H9 (cell line): ENCODE data around the gene PCCA. TPM values are rescaled to one million over a fixed set of nuclear protein-coding genes. Genes with fewer than 3 reads are reported as not detected.

Experiments
- DNase-seq: peaks from one replicate; pipeline ENCODE4 v3.0.0-alpha.2; 2017
- H2AFZ ChIP-seq: one replicate; pipeline ENCODE4 v1.6.1; 2013; ENCODE audit warnings: mild to moderate bottlenecking, low read length, control low read depth, moderate library complexity
- H2AK5ac ChIP-seq: 2 replicates; pipeline ENCODE4 v1.6.1; 2013; ENCODE audit warnings: low read length, control low read depth, mixed read lengths; ENCODE audit not compliant: insufficient read length
- H2BK120ac ChIP-seq: one replicate; pipeline ENCODE4 v1.6.1; 2013; ENCODE audit warnings: low read depth, mild to moderate bottlenecking, low read length, control low read depth, inconsistent platforms; ENCODE audit not compliant: poor library complexity, severe bottlenecking
- H2BK12ac ChIP-seq: 2 replicates; pipeline ENCODE4 v1.6.1; 2013; ENCODE audit warnings: low read length, control low read depth, mixed read lengths, low read depth; ENCODE audit not compliant: insufficient read length
- H2BK15ac ChIP-seq: 2 replicates; pipeline ENCODE4 v1.6.1; 2013; ENCODE audit warnings: low read depth, low read length, control low read depth
- H2BK20ac ChIP-seq: one replicate; pipeline ENCODE4 v1.6.1; 2013; ENCODE audit warnings: low read depth, mild to moderate bottlenecking, low read length, control low read depth, inconsistent platforms; ENCODE audit not compliant: poor library complexity, severe bottlenecking
- H2BK5ac ChIP-seq: 2 replicates; pipeline ENCODE4 v1.6.1; 2013; ENCODE audit warnings: low read length, control low read depth, mixed read lengths; ENCODE audit not compliant: insufficient read length
- H3K14ac ChIP-seq: 2 replicates; pipeline ENCODE4 v1.6.1; 2013; ENCODE audit warnings: low read length, control low read depth; ENCODE audit not compliant: insufficient read depth
- H3K18ac ChIP-seq: 2 replicates; pipeline ENCODE4 v1.6.1; 2013; ENCODE audit warnings: low read depth, mild to moderate bottlenecking, mixed read lengths, low read length, control low read depth; ENCODE audit not compliant: insufficient read length
- H3K23ac ChIP-seq: 2 replicates; pipeline ENCODE4 v1.6.1; 2013; ENCODE audit warnings: low read length, control low read depth, mixed read lengths, low read depth; ENCODE audit not compliant: insufficient read length
- H3K23me2 ChIP-seq: 2 replicates; pipeline ENCODE4 v1.6.1; 2013; ENCODE audit warnings: low read depth, mild to moderate bottlenecking, mixed read lengths, low read length, control low read depth; ENCODE audit not compliant: insufficient read length, poor library complexity, severe bottlenecking
- H3K27ac ChIP-seq: 2 replicates; pipeline ENCODE4 v1.5.1; 2013; ENCODE audit warnings: low read length, control low read depth, mixed read lengths, low read depth; ENCODE audit not compliant: insufficient read length
- H3K27me3 ChIP-seq: 2 replicates; pipeline ENCODE4 v1.6.1; 2013; ENCODE audit warnings: low read length, control low read depth, inconsistent platforms; ENCODE audit not compliant: insufficient read depth
- H3K4ac ChIP-seq: 2 replicates; pipeline ENCODE4 v1.6.1; 2013; ENCODE audit warnings: low read depth, mild to moderate bottlenecking, control low read depth, inconsistent platforms, low read length, moderate library complexity
- H3K4me1 ChIP-seq: 2 replicates; pipeline ENCODE4 v1.6.1; 2013; ENCODE audit warnings: low read length, control low read depth, inconsistent platforms; ENCODE audit not compliant: insufficient read depth
- H3K4me2 ChIP-seq: 2 replicates; pipeline ENCODE4 v1.6.1; 2013; ENCODE audit warnings: low read length, control low read depth, mixed read lengths; ENCODE audit not compliant: insufficient read length, insufficient read depth
- H3K56ac ChIP-seq: 2 replicates; pipeline ENCODE4 v1.6.1; 2013; ENCODE audit warnings: low read depth, mild to moderate bottlenecking, mixed read lengths, low read length, control low read depth; ENCODE audit not compliant: insufficient read length
- H3K79me1 ChIP-seq: 2 replicates; pipeline ENCODE4 v1.6.1; 2013; ENCODE audit warnings: low read depth, mild to moderate bottlenecking, moderate library complexity, low read length, control low read depth, inconsistent platforms; ENCODE audit not compliant: insufficient read depth, poor library complexity, severe bottlenecking
- H3K79me2 ChIP-seq: 2 replicates; pipeline ENCODE4 v1.6.1; 2013; ENCODE audit warnings: low read length, control low read depth, inconsistent platforms; ENCODE audit not compliant: insufficient read depth
- H3K9ac ChIP-seq: 2 replicates; pipeline ENCODE4 v1.6.1; 2013; ENCODE audit warnings: low read length, control low read depth, mixed read lengths; ENCODE audit not compliant: insufficient read length; ENCODE audit errors: extremely low read depth
- H3K9me3 ChIP-seq: one replicate; pipeline ENCODE4 v1.6.1; 2013; ENCODE audit warnings: low read depth, low read length, inconsistent platforms; ENCODE audit not compliant: control insufficient read depth
- H3T11ph ChIP-seq: one replicate; pipeline ENCODE4 v1.6.1; 2013; ENCODE audit warnings: mild to moderate bottlenecking, low read length, control low read depth, inconsistent platforms
- H4K20me1 ChIP-seq: one replicate; pipeline ENCODE4 v1.6.1; 2013; ENCODE audit not compliant: control insufficient read depth, insufficient read length, insufficient read depth
- H4K5ac ChIP-seq: 2 replicates; pipeline ENCODE4 v1.6.1; 2013; ENCODE audit warnings: low read depth, mild to moderate bottlenecking, mixed read lengths, low read length, control low read depth; ENCODE audit not compliant: insufficient read length
- H4K8ac ChIP-seq: replicated peaks from 2 replicates; pipeline ENCODE4 v1.6.1; 2013; ENCODE audit warnings: low read length, control low read depth, mixed read lengths, low read depth; ENCODE audit not compliant: insufficient read length
- H4K91ac ChIP-seq: 2 replicates; pipeline ENCODE4 v1.6.1; 2013; ENCODE audit warnings: low read depth, mild to moderate bottlenecking, moderate library complexity, mixed read lengths, low read length, control low read depth; ENCODE audit not compliant: insufficient read length
- H3K27ac Mint-ChIP-seq, 3 experiments: 2 replicates in 2 of 3; 3 replicates in 1 of 3; pipeline ENCODE4 v1.8.0; 2020 to 2021; ENCODE audit warnings: mixed read lengths in 3 of 3, mild to moderate bottlenecking in 1 of 3, moderate library complexity in 1 of 3
- H3K27me3 Mint-ChIP-seq: 2 replicates; pipeline ENCODE4 v1.8.0; 2021; ENCODE audit warnings: low read depth, mild to moderate bottlenecking, moderate library complexity, mixed read lengths
- H3K36me3 Mint-ChIP-seq, 3 experiments: 2 replicates in 2 of 3; 3 replicates in 1 of 3; pipeline ENCODE4 v1.8.0; 2020 to 2021; ENCODE audit warnings: low read depth in 3 of 3, mixed read lengths in 3 of 3; ENCODE audit not compliant: insufficient read depth in 1 of 3
- H3K4me1 Mint-ChIP-seq, 2 experiments: 2 replicates each; pipeline ENCODE4 v1.8.0; 2020; ENCODE audit warnings: mixed read lengths in 2 of 2
- H3K4me3 Mint-ChIP-seq, 2 experiments: 2 replicates in 1 of 2; 3 replicates in 1 of 2; pipeline ENCODE4 v1.8.0; 2020 to 2021; ENCODE audit warnings: mild to moderate bottlenecking in 2 of 2, mixed read lengths in 2 of 2, moderate library complexity in 1 of 2
- H3K9me3 Mint-ChIP-seq, 2 experiments: 2 replicates in 1 of 2; 3 replicates in 1 of 2; pipeline ENCODE4 v1.8.0; 2020; ENCODE audit warnings: mild to moderate bottlenecking in 2 of 2, mixed read lengths in 2 of 2, moderate library complexity in 1 of 2
- CTCF ChIP-seq: fragments of 200-600 bp; sonication (generic); conservative IDR thresholded peaks from 3 replicates; pipeline ENCODE4 v1.8.0; 2021; ENCODE audit warnings: antibody characterized with exemption, mild to moderate bottlenecking
- WGBS: extraction: QIAGEN DNeasy Blood & Tissue Kit; methylation state at CpG from one replicate; pipeline ENCODE4 v1.1.7; 2013; ENCODE audit warnings: missing lambda C conversion rate, low lambda C conversion rate, mixed read lengths; ENCODE audit not compliant: insufficient read length; ENCODE audit errors: extremely low coverage; 5-methylcytosine and 5-hydroxymethylcytosine counted together
- total RNA-seq: library from RNA; stranded (reverse); gene quantifications from 2 replicates; pipeline ENCODE4 v1.2.1, GENCODE V29; 2021

The PCCA gene
- total RNA-seq, 1 experiment from 2014 or later = 56.5 TPM

- WGBS = no CpG with 5 or more reads among the region's 7 CpGs
Measured at GRCh38 chr13:100443278-100443997, 354.5 kb downstream of the PCCA start.

More at GRCh38 chr13:100443278-100443997, 354.5 kb downstream of the PCCA start:
- Histone ChIP-seq H3K23ac (no peak overlapping the region), H3K4me1 (peaks cover 9% of the 10 kb centered on the region), H3K23me2 (no peaks in the 10 kb centered on the region), H4K91ac (no peak overlapping the region), H3K4me2 (no peak overlapping the region), H4K20me1 (no peaks in the 10 kb centered on the region), H2BK12ac (no peak overlapping the region), H2AFZ (no peak overlapping the region), H3K14ac (no peak overlapping the region), H3T11ph (no peak overlapping the region), H4K8ac (no peak overlapping the region), H3K9ac (no peak overlapping the region), H2BK15ac (no peak overlapping the region), H3K79me2 (no peaks in the 10 kb centered on the region), H3K27me3 (no peaks in the 10 kb centered on the region), H4K5ac (no peak overlapping the region), H3K56ac (no peak overlapping the region), H2BK5ac (peak overlapping the region; percentile 12), H2AK5ac (no peak overlapping the region), H2BK20ac (no peak overlapping the region), H3K18ac (no peak overlapping the region), H3K4ac (no peak overlapping the region), H3K27ac (no peak overlapping the region), H3K9me3 (no peaks in the 10 kb centered on the region), H2BK120ac (no peak overlapping the region), H3K79me1 (no peaks in the 10 kb centered on the region)
- Mint-ChIP-seq H3K9me3 (no peaks in the 10 kb centered on the region), H3K4me3 (no peak overlapping the region), H3K36me3 (peaks cover 3 to 8% (median 5%) of the 10 kb centered on the region in 3 experiments; a peak in 3 of 7 replicates), H3K4me1 (peaks cover 36 to 43% of the 10 kb centered on the region in 2 experiments), H3K27me3 (no peaks in the 10 kb centered on the region), H3K27ac (peak overlapping the region in 2 of 3 experiments; percentile 13 to 46; a peak in 4 of 7 replicates)
- no peak for DNase-seq
- no peak for TF ChIP-seq CTCF
